Calu3 (cell line): ENCODE results near the gene MAP3K4. TPM values are rescaled to one million over a fixed set of nuclear protein-coding genes. Genes with fewer than 3 reads are reported as not detected.
A peak's percentile ranks its signal among the peaks of the same experiment; 100 is the strongest.

Source experiments
- BruUV-seq: library from RNA; stranded (reverse); fragments of 400-500 nt; replicated peaks from 2 replicates; lab custom pipeline; 2021; lab: Mats Ljungman, UMichigan
- CTCF ChIA-PET: fragments of 300-600 bp; sonication (Branson Sonifier 250); formaldehyde crosslinking; loops from one replicate; lab custom pipeline; 2022; ENCODE audit warnings: antibody characterized with exemption; lab: Charles Lee
- DNase-seq: peaks from one replicate; pipeline ENCODE4 v3.0.0; 2022
- H3K27ac Mint-ChIP-seq: one replicate; pipeline ENCODE4 v1.8.0; 2022; ENCODE audit warnings: mixed read lengths; ENCODE audit not compliant: unreplicated experiment
- H3K27me3 Mint-ChIP-seq: one replicate; pipeline ENCODE4 v1.8.0; 2022; ENCODE audit warnings: mixed read lengths; ENCODE audit not compliant: unreplicated experiment
- H3K36me3 Mint-ChIP-seq: one replicate; pipeline ENCODE4 v1.8.0; 2022; ENCODE audit warnings: mild to moderate bottlenecking, moderate library complexity, mixed read lengths; ENCODE audit not compliant: insufficient read depth, unreplicated experiment
- H3K4me1 Mint-ChIP-seq: one replicate; pipeline ENCODE4 v1.8.0; 2022; ENCODE audit warnings: mild to moderate bottlenecking, low read depth, mixed read lengths; ENCODE audit not compliant: unreplicated experiment
- H3K4me3 Mint-ChIP-seq: one replicate; pipeline ENCODE4 v1.8.0; 2022; ENCODE audit warnings: mild to moderate bottlenecking, low read depth, moderate library complexity, mixed read lengths; ENCODE audit not compliant: unreplicated experiment
- H3K9me3 Mint-ChIP-seq: one replicate; pipeline ENCODE4 v1.8.0; 2022; ENCODE audit warnings: low read depth, mixed read lengths; ENCODE audit not compliant: unreplicated experiment
- CTCF ChIP-seq: fragments of 200-600 bp; IDR thresholded peaks from one replicate; pipeline ENCODE4 v1.8.0; 2022; ENCODE audit warnings: antibody characterized with exemption; ENCODE audit not compliant: unreplicated experiment
- intact Hi-C: fragments of 100-400 bp; cut with micrococcal nuclease; formaldehyde crosslinking; loops from one replicate; pipeline ENCODE4 v1.10.0; 2022; ENCODE audit not compliant: unreplicated experiment
- total RNA-seq: library from RNA; stranded (reverse); gene quantifications from 2 replicates; pipeline ENCODE4 v1.2.3, GENCODE V29; 2022

MAP3K4 gene
- total RNA-seq, 1 experiment from 2014 or later: 62.2 TPM

GRCh38 chr6:160949531-160949930 lies 42.0 kb upstream of the MAP3K4 start:
- intact Hi-C loops: no loop called here
- H3K4me1 Mint-ChIP-seq: no peaks in the 10 kb centered on the region
- BruUV-seq: no TSS peak
- H3K9me3 Mint-ChIP-seq: peaks cover 3% of the 10 kb centered on the region
- no peak for TF ChIP-seq CTCF
- DNase-seq: no peak
- no peaks in the 10 kb centered on the region for H3K36me3 Mint-ChIP-seq
- H3K27me3 Mint-ChIP-seq: no peaks in the 10 kb centered on the region
- no peak overlapping the region for H3K4me3 Mint-ChIP-seq
- no peak overlapping the region for H3K27ac Mint-ChIP-seq
- CTCF ChIA-PET: interaction anchor here (0.7 to 1.5 kb wide), 3 partner anchors 9 to 64 kb away, joined by 3 to 5 read pairs (median 4); no protein-coding TSS in a partner anchor

GRCh38 chr6:160950507-160950906 lies 41.1 kb upstream of the MAP3K4 start:
- Mint-ChIP-seq H3K27ac (peak overlapping the region; percentile 22), H3K4me1 (no peaks in the 10 kb centered on the region), H3K9me3 (peaks cover 3% of the 10 kb centered on the region), H3K4me3 (no peak overlapping the region), H3K36me3 (no peaks in the 10 kb centered on the region), H3K27me3 (no peaks in the 10 kb centered on the region)
- CTCF ChIA-PET: interaction anchor here (1.5 kb wide), 1 partner anchor 10 kb away, joined by 4 read pairs; no protein-coding TSS in a partner anchor
- no TSS peak for BruUV-seq
- intact Hi-C loops: no loop called here
- peak; percentile 27 for DNase-seq
- TF ChIP-seq CTCF: no peak

- DNase-seq: no peak
- CTCF ChIA-PET: interaction anchor here (0.7 to 1.5 kb wide), 2 partner anchors 11 to 277 kb away, joined by 3 to 4 read pairs; no protein-coding TSS in a partner anchor
- Mint-ChIP-seq H3K4me1 (no peaks in the 10 kb centered on the region), H3K27ac (peak overlapping the region; percentile 22), H3K4me3 (no peak overlapping the region), H3K9me3 (peaks cover 3% of the 10 kb centered on the region), H3K36me3 (no peaks in the 10 kb centered on the region), H3K27me3 (no peaks in the 10 kb centered on the region)
- no peak for TF ChIP-seq CTCF
- no TSS peak for BruUV-seq
- intact Hi-C loops: no loop called here
Observed at GRCh38 chr6:160951187-160952030, 40.2 kb upstream of the MAP3K4 start.

- Mint-ChIP-seq H3K4me1 (no peaks in the 10 kb centered on the region), H3K36me3 (no peaks in the 10 kb centered on the region)
Observed at GRCh38 chr6:160952633-160953281, 38.8 kb upstream of the MAP3K4 start.

More at GRCh38 chr6:160952633-160953281, 38.8 kb upstream of the MAP3K4 start:
- no peak overlapping the region for H3K27ac Mint-ChIP-seq
- H3K27me3 Mint-ChIP-seq: no peaks in the 10 kb centered on the region
- CTCF ChIA-PET: interaction anchor here (0.7 kb wide), 1 partner anchor 276 kb away, joined by 3 read pairs; no protein-coding TSS in a partner anchor
- no peak for DNase-seq
- no TSS peak for BruUV-seq
- peaks cover 3% of the 10 kb centered on the region for H3K9me3 Mint-ChIP-seq
- no peak overlapping the region for H3K4me3 Mint-ChIP-seq
- no peak for TF ChIP-seq CTCF
- intact Hi-C loops: no loop called here
